ENCODE data around the gene POLR2E. TPM values are rescaled to one million over a fixed set of nuclear protein-coding genes. Genes with fewer than 3 reads are reported as not detected.

Gene POLR2E
- total and polyA plus RNA-seq, 4 donors = 51.8 to 211 (median 171) TPM

- no peak for TF ChIP-seq CTCF (IDR thresholded peaks at IDR 0.05; ENCODE audit: low read depth, low read length, missing input control)
- no peak for TF ChIP-seq JUND (IDR thresholded peaks at IDR 0.05)
- TF ChIP-seq ATF3 (IDR thresholded peaks at IDR 0.05) = no peak
- no peak for TF ChIP-seq EGR1 (IDR thresholded peaks at IDR 0.05; ENCODE audit: low read depth in 2 of 2)
- TF ChIP-seq NR2F2 (IDR thresholded peaks at IDR 0.05) = no peak
- no peak for TF ChIP-seq FOXA1 (IDR thresholded peaks at IDR 0.05)
- TF ChIP-seq RXRA (IDR thresholded peaks at IDR 0.05) = no peak
- no peak for TF ChIP-seq FOXA2 (IDR thresholded peaks at IDR 0.05)
- no peak for TF ChIP-seq HNF4A (conservative IDR thresholded peaks at IDR 0.05)
Measured at GRCh38 chr19:1118999-1119398, 23.8 kb upstream of the POLR2E start (continued).

GRCh38 chr19:1117654-1118053 lies 22.5 kb upstream of the POLR2E start:
- Histone ChIP-seq H3K27me3 (ENCODE audit: control insufficient read depth in 4 of 4, insufficient read depth in 4 of 4, low read length in 3 of 4) (no peaks in the 10 kb centered on the region), H3K9ac (ENCODE audit: low read depth in 1 of 2, low read length in 2 of 2) (no peak overlapping the region), H3K9me3 (ENCODE audit: control insufficient read depth in 4 of 4, low read length in 3 of 4) (no peaks in the 10 kb centered on the region), H3K4me1 (ENCODE audit: control insufficient read depth in 4 of 4, insufficient read depth in 4 of 4, low read length in 3 of 4) (peaks cover 8 to 18% (median 15%) of the 10 kb centered on the region in 4 donors), H3K4me3 (ENCODE audit: low read depth in 1 of 3, low read length in 3 of 3) (no peak overlapping the region), H3K36me3 (ENCODE audit: control insufficient read depth in 4 of 4, insufficient read depth in 3 of 4, low read depth in 1 of 4, low read length in 3 of 4) (peaks cover 11 to 66% (median 34%) of the 10 kb centered on the region in 4 donors), H3K27ac (ENCODE audit: low read depth in 1 of 2, low read length in 2 of 2) (no peak overlapping the region)
- no peak for TF ChIP-seq TAF1 (conservative IDR thresholded peaks at IDR 0.05)
- no peak for TF ChIP-seq NR2F2 (IDR thresholded peaks at IDR 0.05)
- no peak for TF ChIP-seq YY1 (IDR thresholded peaks at IDR 0.05)
- TF ChIP-seq CTCF (IDR thresholded peaks at IDR 0.05; ENCODE audit: low read depth, low read length, missing input control) = no peak
- TF ChIP-seq REST (IDR thresholded peaks at IDR 0.05) = no peak
- TF ChIP-seq ZBTB33 (IDR thresholded peaks at IDR 0.05) = no peak
- no peak for TF ChIP-seq JUND (IDR thresholded peaks at IDR 0.05)
- TF ChIP-seq RAD21 (IDR thresholded peaks at IDR 0.05) = no peak
- no peak for TF ChIP-seq ATF3 (IDR thresholded peaks at IDR 0.05)
- no peak for TF ChIP-seq FOXA1 (IDR thresholded peaks at IDR 0.05)
- no peak for DNase-seq (ENCODE audit: low spot score)
- 96% methylated on average over 16 of the region's 16 CpGs for WGBS
